ENCODE results near the gene SLC9A9.

SLC9A9 gene

DNA sequence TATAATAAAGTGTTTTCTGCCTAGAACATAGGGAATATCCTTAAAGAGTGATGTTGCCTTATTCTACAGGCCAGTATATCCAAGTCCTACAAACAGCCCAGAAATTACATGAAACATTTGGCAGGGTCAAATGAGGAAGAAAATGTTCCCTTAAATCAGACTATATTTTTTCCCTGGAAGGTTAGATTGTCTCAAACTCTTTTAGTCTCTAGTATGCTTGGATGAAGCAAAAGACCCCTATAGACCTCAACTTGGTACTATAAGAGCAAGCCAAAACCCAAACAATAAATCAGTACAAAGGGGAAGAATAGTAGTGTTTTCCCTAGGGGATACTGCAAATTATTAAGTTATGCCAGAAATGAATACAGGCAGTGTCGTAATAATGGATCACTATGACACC is 310.2 kb downstream of the SLC9A9 start:
- no peak overlapping the region for H3K4me3 ChIP-seq (ENCODE audit: low read depth, low read length)
- TF ChIP-seq CTCF (IDR thresholded peaks at IDR 0.05; ENCODE audit: low read depth, low read length): no peak
- H3K9me3 ChIP-seq (ENCODE audit: severe bottlenecking): no peaks in the 10 kb centered on the region
- no peak overlapping the region for H3K27ac ChIP-seq
- DNase-seq: no peak
- H3K36me3 ChIP-seq: no peaks in the 10 kb centered on the region
- peaks cover 3% of the 10 kb centered on the region for H3K27me3 ChIP-seq (ENCODE audit: insufficient read depth, low read depth, severe bottlenecking)

GRCh38 chr3:143536817-143537535 is 311.3 kb downstream of the SLC9A9 start:
- no peak overlapping the region for H3K4me3 ChIP-seq (ENCODE audit: low read depth, low read length)
- no peak overlapping the region for H3K27ac ChIP-seq
- no peak for DNase-seq
- no peak for TF ChIP-seq CTCF (IDR thresholded peaks at IDR 0.05; ENCODE audit: low read depth, low read length)
- no peaks in the 10 kb centered on the region for H3K9me3 ChIP-seq (ENCODE audit: severe bottlenecking)
- H3K36me3 ChIP-seq: no peaks in the 10 kb centered on the region
- H3K27me3 ChIP-seq (ENCODE audit: insufficient read depth, low read depth, severe bottlenecking): peaks cover 3% of the 10 kb centered on the region

- no peaks in the 10 kb centered on the region for H3K36me3 ChIP-seq
- H3K27ac ChIP-seq: no peak overlapping the region
- TF ChIP-seq CTCF (IDR thresholded peaks at IDR 0.05; ENCODE audit: low read depth, low read length): no peak
- peaks cover 3% of the 10 kb centered on the region for H3K27me3 ChIP-seq (ENCODE audit: insufficient read depth, low read depth, severe bottlenecking)
- no peak overlapping the region for H3K4me3 ChIP-seq (ENCODE audit: low read depth, low read length)
- no peak for DNase-seq
- no peaks in the 10 kb centered on the region for H3K9me3 ChIP-seq (ENCODE audit: severe bottlenecking)
Observed at GRCh38 chr3:143535994-143536784, 312.1 kb downstream of the SLC9A9 start.

DNA sequence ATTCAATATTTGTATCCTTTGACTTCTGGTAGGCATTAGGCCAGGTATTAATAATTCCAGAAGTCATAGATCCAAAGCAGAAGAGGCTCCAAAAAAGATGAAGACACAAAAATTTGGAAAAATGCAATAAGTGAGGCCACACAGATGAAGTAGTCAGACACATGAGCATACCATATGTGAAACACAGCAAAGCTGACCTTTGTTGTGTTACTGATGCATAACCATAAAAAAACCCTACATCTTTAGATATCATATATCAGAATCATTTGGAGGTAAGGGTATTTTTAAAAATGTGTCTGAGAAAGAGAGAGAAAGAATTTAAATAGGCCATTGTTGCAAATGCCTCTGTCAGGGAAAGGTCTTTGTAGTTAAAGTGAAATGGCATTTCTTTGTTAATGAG is 314.9 kb downstream of the SLC9A9 start:
- H3K36me3 ChIP-seq: no peaks in the 10 kb centered on the region
- H3K27ac ChIP-seq: no peak overlapping the region
- no peak for DNase-seq
- H3K9me3 ChIP-seq (ENCODE audit: severe bottlenecking): no peaks in the 10 kb centered on the region
- H3K4me3 ChIP-seq (ENCODE audit: low read depth, low read length): no peak overlapping the region
- peaks cover 3% of the 10 kb centered on the region for H3K27me3 ChIP-seq (ENCODE audit: insufficient read depth, low read depth, severe bottlenecking)
- TF ChIP-seq CTCF (IDR thresholded peaks at IDR 0.05; ENCODE audit: low read depth, low read length): no peak

- no peaks in the 10 kb centered on the region for H3K9me3 ChIP-seq (ENCODE audit: severe bottlenecking)
- no peak overlapping the region for H3K4me3 ChIP-seq (ENCODE audit: low read depth, low read length)
- no peak overlapping the region for H3K27ac ChIP-seq
- no peak for TF ChIP-seq CTCF (IDR thresholded peaks at IDR 0.05; ENCODE audit: low read depth, low read length)
- no peaks in the 10 kb centered on the region for H3K27me3 ChIP-seq (ENCODE audit: insufficient read depth, low read depth, severe bottlenecking)
- H3K36me3 ChIP-seq: no peaks in the 10 kb centered on the region
- DNase-seq: no peak
Observed at GRCh38 chr3:143532091-143532490, 316.2 kb downstream of the SLC9A9 start.
